ENCODE data around the gene TNFAIP8.

TNFAIP8 gene

GRCh38 chr5:119377066-119377465 is 21.2 kb downstream of the TNFAIP8 start:
- H3K4me3 Mint-ChIP-seq = no peak overlapping the region
- H3K27ac Mint-ChIP-seq = no peak overlapping the region
- TF ChIP-seq CTCF (IDR thresholded peaks at IDR 0.05) = no peak
- no peaks in the 10 kb centered on the region for H3K9me3 Mint-ChIP-seq
- peaks cover 5% of the 10 kb centered on the region for H3K27me3 Mint-ChIP-seq (ENCODE audit: low read depth, poor library complexity)
- no peak for DNase-seq
- H3K4me1 Mint-ChIP-seq = no peaks in the 10 kb centered on the region
- no peaks in the 10 kb centered on the region for H3K36me3 Mint-ChIP-seq (ENCODE audit: low read depth)

GRCh38 chr5:119378075-119378700 is 22.4 kb downstream of the TNFAIP8 start:
- no peak overlapping the region for H3K27ac Mint-ChIP-seq
- H3K4me3 Mint-ChIP-seq = no peak overlapping the region
- no peaks in the 10 kb centered on the region for H3K9me3 Mint-ChIP-seq
- no peaks in the 10 kb centered on the region for H3K4me1 Mint-ChIP-seq
- TF ChIP-seq CTCF (IDR thresholded peaks at IDR 0.05) = no peak
- no peak for DNase-seq
- no peaks in the 10 kb centered on the region for H3K36me3 Mint-ChIP-seq (ENCODE audit: low read depth)
- peaks cover 5% of the 10 kb centered on the region for H3K27me3 Mint-ChIP-seq (ENCODE audit: low read depth, poor library complexity)

- Mint-ChIP-seq H3K27me3 (ENCODE audit: low read depth, poor library complexity) (peaks cover 5% of the 10 kb centered on the region), H3K4me3 (no peak overlapping the region), H3K36me3 (ENCODE audit: low read depth) (no peaks in the 10 kb centered on the region), H3K9me3 (no peaks in the 10 kb centered on the region), H3K27ac (no peak overlapping the region), H3K4me1 (no peaks in the 10 kb centered on the region)
- no peak for TF ChIP-seq CTCF (IDR thresholded peaks at IDR 0.05)
- DNase-seq = no peak
Observed at GRCh38 chr5:119379096-119379495, 23.3 kb downstream of the TNFAIP8 start.

- Mint-ChIP-seq H3K4me1 (peaks cover 7% of the 10 kb centered on the region), H3K27ac (no peak overlapping the region), H3K4me3 (no peak overlapping the region), H3K9me3 (no peaks in the 10 kb centered on the region), H3K27me3 (ENCODE audit: low read depth, poor library complexity) (peaks cover 5% of the 10 kb centered on the region), H3K36me3 (ENCODE audit: low read depth) (no peaks in the 10 kb centered on the region)
- DNase-seq = no peak
- TF ChIP-seq CTCF (IDR thresholded peaks at IDR 0.05) = no peak
Observed at GRCh38 chr5:119379942-119380547, 24.2 kb downstream of the TNFAIP8 start.

GRCh38 chr5:119382169-119382568 is 26.4 kb downstream of the TNFAIP8 start:
- Mint-ChIP-seq H3K36me3 (ENCODE audit: low read depth) (no peaks in the 10 kb centered on the region), H3K4me3 (no peak overlapping the region), H3K27me3 (ENCODE audit: low read depth, poor library complexity) (peaks cover 5% of the 10 kb centered on the region), H3K9me3 (no peaks in the 10 kb centered on the region), H3K27ac (no peak overlapping the region), H3K4me1 (peaks cover 26% of the 10 kb centered on the region)
- no peak for DNase-seq
- no peak for TF ChIP-seq CTCF (IDR thresholded peaks at IDR 0.05)

- no peaks in the 10 kb centered on the region for H3K36me3 Mint-ChIP-seq (ENCODE audit: low read depth)
- peaks cover 3% of the 10 kb centered on the region for H3K27me3 Mint-ChIP-seq (ENCODE audit: low read depth, poor library complexity)
- H3K9me3 Mint-ChIP-seq = no peaks in the 10 kb centered on the region
- H3K27ac Mint-ChIP-seq = no peak overlapping the region
- no peak for TF ChIP-seq CTCF (IDR thresholded peaks at IDR 0.05)
- H3K4me3 Mint-ChIP-seq = no peak overlapping the region
- no peak for DNase-seq
- peaks cover 34% of the 10 kb centered on the region for H3K4me1 Mint-ChIP-seq
Observed at GRCh38 chr5:119383008-119383407, 27.2 kb downstream of the TNFAIP8 start.
